Neural progenitor cell (in vitro differentiated cells): ENCODE results near the gene KSR1.

ENCODE experiments used
- CTCF ChIP-seq: fragments of 200-600 bp; sonication (generic); IDR thresholded peaks from 2 replicates; pipeline ENCODE4 v1.5.1; 2017; ENCODE audit warnings: antibody characterized with exemption, mild to moderate bottlenecking
- EZH2 ChIP-seq: fragments of 200-600 bp; sonication (generic); IDR thresholded peaks from 2 replicates; pipeline ENCODE4 v1.6.1; 2017; ENCODE audit warnings: antibody characterized with exemption, mild to moderate bottlenecking, moderate library complexity

- TF ChIP-seq CTCF, result no peak
- no peak for TF ChIP-seq EZH2
Measured at GRCh38 chr17:27457360-27457715, 1.1 kb downstream of the KSR1 start.
